Esophagus muscularis mucosa (tissue), 4 donors: Measurements from ENCODE around the gene GLT6D1.

Experiments
- EP300 ChIP-seq: sonication (generic); formaldehyde crosslinking; IDR thresholded peaks from one replicate; pipeline ENCODE4 v1.6.1; 2017; ENCODE audit warnings: antibody characterized with exemption
- POLR2A ChIP-seq: fragments of 450-650 bp; IDR thresholded peaks from one replicate; pipeline ENCODE4 v1.6.1; 2017; ENCODE audit warnings: antibody characterized with exemption, moderate library complexity, mild to moderate bottlenecking, low read depth
- POLR2AphosphoS5 ChIP-seq, 2 donors: sonication (generic); formaldehyde crosslinking; IDR thresholded peaks; one replicate each; pipeline ENCODE4 v1.6.1; 2017; ENCODE audit warnings: antibody characterized with exemption in 2 of 2
- TF ChIP-seq, protein P1 (sequence below), 3 experiments: fragments of 200-600 bp in 2 of 3; fragments of 450-650 bp in 1 of 3; sonication (generic) in 2 of 3; IDR thresholded peaks; one replicate each; pipeline ENCODE4 v1.5.1; 2017 to 2019; ENCODE audit warnings: antibody characterized with exemption in 3 of 3, mild to moderate bottlenecking in 2 of 3, moderate library complexity in 1 of 3

DNA sequence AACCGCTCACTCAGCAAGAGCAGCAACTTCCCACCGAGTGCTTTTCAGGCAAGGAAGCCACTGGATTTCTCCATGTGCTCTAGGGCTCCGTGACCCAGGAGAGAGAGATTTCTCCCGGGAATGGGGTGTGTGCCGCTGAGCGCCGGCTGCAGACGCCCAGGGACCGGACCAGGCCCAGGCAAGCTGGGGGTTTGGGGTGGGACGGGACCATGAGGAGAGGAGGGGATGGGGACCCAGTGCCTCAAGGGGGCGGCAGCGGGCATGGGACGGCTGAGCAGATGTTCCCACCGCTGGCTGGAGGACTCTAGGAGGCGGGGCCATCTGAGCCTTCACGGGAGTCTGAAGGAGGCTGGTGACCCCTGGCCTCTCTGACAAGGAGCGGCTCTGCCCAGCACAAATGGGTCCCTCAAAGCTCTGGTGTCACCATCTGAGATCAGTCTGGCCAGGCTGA, 32.3 kb upstream of the GLT6D1 start:
- TF ChIP-seq, protein P1, sequence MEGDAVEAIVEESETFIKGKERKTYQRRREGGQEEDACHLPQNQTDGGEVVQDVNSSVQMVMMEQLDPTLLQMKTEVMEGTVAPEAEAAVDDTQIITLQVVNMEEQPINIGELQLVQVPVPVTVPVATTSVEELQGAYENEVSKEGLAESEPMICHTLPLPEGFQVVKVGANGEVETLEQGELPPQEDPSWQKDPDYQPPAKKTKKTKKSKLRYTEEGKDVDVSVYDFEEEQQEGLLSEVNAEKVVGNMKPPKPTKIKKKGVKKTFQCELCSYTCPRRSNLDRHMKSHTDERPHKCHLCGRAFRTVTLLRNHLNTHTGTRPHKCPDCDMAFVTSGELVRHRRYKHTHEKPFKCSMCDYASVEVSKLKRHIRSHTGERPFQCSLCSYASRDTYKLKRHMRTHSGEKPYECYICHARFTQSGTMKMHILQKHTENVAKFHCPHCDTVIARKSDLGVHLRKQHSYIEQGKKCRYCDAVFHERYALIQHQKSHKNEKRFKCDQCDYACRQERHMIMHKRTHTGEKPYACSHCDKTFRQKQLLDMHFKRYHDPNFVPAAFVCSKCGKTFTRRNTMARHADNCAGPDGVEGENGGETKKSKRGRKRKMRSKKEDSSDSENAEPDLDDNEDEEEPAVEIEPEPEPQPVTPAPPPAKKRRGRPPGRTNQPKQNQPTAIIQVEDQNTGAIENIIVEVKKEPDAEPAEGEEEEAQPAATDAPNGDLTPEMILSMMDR (IDR thresholded peaks at IDR 0.05) = no peak
- TF ChIP-seq POLR2A = no peak
- TF ChIP-seq EP300 = no peak
- TF ChIP-seq POLR2AphosphoS5 (IDR thresholded peaks at IDR 0.05) = no peak
